Ovary (tissue), 3 donors: ENCODE results near the gene LRRC66.

ENCODE experiments used
- EP300 ChIP-seq: sonication (generic); formaldehyde crosslinking; IDR thresholded peaks from one replicate; pipeline ENCODE4 v1.6.1; 2017; ENCODE audit warnings: antibody characterized with exemption
- POLR2A ChIP-seq: fragments of 450-650 bp; IDR thresholded peaks from one replicate; pipeline ENCODE4 v1.6.1; 2017; ENCODE audit warnings: antibody characterized with exemption, mild to moderate bottlenecking, moderate library complexity
- TF ChIP-seq, protein P1 (sequence below), 3 donors: fragments of 450-650 bp in 2 of 3; fragments of 200-600 bp in 1 of 3; IDR thresholded peaks; one replicate each; pipeline versions ENCODE4 v1.5.1 to v1.8.0; 2016 to 2022; ENCODE audit warnings: antibody characterized with exemption in 3 of 3, mild to moderate bottlenecking in 1 of 3
- donor health status: DM: no; HTN: no; CAD: no.

DNA sequence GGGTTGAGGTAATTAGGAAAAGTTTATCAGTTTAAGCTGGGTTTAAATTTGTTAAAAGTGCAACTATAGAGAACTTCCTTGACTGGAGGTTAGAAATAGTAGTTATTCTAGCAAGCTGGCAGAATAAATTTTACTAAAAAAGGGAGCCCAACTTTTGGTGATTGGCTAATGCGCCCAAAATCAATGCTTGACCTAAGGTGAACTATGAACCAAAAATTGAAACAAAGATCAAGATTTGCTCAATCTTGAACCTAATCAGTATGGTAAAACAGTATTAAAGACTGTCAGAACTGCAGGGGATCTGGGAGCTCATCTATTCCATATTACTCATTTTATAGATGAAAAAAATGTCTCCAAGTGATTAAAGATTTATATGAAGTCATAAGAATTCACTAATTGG, 24.9 kb upstream of the LRRC66 start:
- TF ChIP-seq, protein P1, sequence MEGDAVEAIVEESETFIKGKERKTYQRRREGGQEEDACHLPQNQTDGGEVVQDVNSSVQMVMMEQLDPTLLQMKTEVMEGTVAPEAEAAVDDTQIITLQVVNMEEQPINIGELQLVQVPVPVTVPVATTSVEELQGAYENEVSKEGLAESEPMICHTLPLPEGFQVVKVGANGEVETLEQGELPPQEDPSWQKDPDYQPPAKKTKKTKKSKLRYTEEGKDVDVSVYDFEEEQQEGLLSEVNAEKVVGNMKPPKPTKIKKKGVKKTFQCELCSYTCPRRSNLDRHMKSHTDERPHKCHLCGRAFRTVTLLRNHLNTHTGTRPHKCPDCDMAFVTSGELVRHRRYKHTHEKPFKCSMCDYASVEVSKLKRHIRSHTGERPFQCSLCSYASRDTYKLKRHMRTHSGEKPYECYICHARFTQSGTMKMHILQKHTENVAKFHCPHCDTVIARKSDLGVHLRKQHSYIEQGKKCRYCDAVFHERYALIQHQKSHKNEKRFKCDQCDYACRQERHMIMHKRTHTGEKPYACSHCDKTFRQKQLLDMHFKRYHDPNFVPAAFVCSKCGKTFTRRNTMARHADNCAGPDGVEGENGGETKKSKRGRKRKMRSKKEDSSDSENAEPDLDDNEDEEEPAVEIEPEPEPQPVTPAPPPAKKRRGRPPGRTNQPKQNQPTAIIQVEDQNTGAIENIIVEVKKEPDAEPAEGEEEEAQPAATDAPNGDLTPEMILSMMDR (IDR thresholded peaks at IDR 0.05), result no peak
- TF ChIP-seq EP300 (no peak), POLR2A (no peak)
